NOMO-1 treated with DMSO at 0.1 percent for 48 hours (cell line): ENCODE data around the gene FOSL1.

Experiments used
- DNase-seq: peaks from one replicate; lab custom pipeline; 2025; ENCODE audit not compliant: unreplicated experiment; lab: John Stamatoyannopoulos, UW

Gene FOSL1

GRCh38 chr11:65900125-65900898 lies at the start of gene FOSL1:
Gene FOSL1 (minus strand): TSS chr11:65900388. CDS start chr11:65900339, 49 bp downstream.
- peak; percentile 82 for DNase-seq

GRCh38 chr11:65947603-65948125 lies 47.5 kb upstream of the FOSL1 start:
- no peak for DNase-seq

GRCh38 chr11:65947133-65947532 lies 46.9 kb upstream of the FOSL1 start:
- no peak for DNase-seq

- DNase-seq = no peak
Measured at GRCh38 chr11:65946655-65947054, 46.5 kb upstream of the FOSL1 start.

- no peak for DNase-seq
Measured at GRCh38 chr11:65945941-65946558, 45.9 kb upstream of the FOSL1 start.

GRCh38 chr11:65945430-65945911 lies 45.3 kb upstream of the FOSL1 start, which contains the start of gene TSGA10IP:
Gene TSGA10IP (plus strand): TSS chr11:65945480. CDS start chr11:65945676, 196 bp downstream.
- no peak for DNase-seq

- DNase-seq = no peak
Measured at GRCh38 chr11:65944767-65945166, 44.6 kb upstream of the FOSL1 start.

- no peak for DNase-seq
Measured at GRCh38 chr11:65944191-65944590, 44.0 kb upstream of the FOSL1 start.

GRCh38 chr11:65942531-65942930 lies 42.3 kb upstream of the FOSL1 start:
- no peak for DNase-seq

- DNase-seq = no peak
Measured at GRCh38 chr11:65941720-65942310, 41.6 kb upstream of the FOSL1 start.

GRCh38 chr11:65937766-65938165 lies 37.6 kb upstream of the FOSL1 start:
- no peak for DNase-seq

- DNase-seq = no peak
Measured at GRCh38 chr11:65934014-65934413, 33.8 kb upstream of the FOSL1 start.

GRCh38 chr11:65932558-65932919 lies 32.4 kb upstream of the FOSL1 start:
- DNase-seq = no peak

GRCh38 chr11:65931773-65932557 lies 31.8 kb upstream of the FOSL1 start:
- no peak for DNase-seq

- no peak for DNase-seq
Measured at GRCh38 chr11:65928667-65929066, 28.5 kb upstream of the FOSL1 start.

- DNase-seq = peak; percentile 86
Measured at GRCh38 chr11:65927904-65928397, 27.8 kb upstream of the FOSL1 start.

- DNase-seq = no peak
Measured at GRCh38 chr11:65925397-65925796, 25.2 kb upstream of the FOSL1 start.

- DNase-seq = no peak
Measured at GRCh38 chr11:65922565-65922964, 22.4 kb upstream of the FOSL1 start.

GRCh38 chr11:65921876-65922275 lies 21.7 kb upstream of the FOSL1 start:
- no peak for DNase-seq

GRCh38 chr11:65921033-65921555 lies 20.9 kb upstream of the FOSL1 start:
- no peak for DNase-seq
